WERI-Rb-1 (cell line): ENCODE data around the gene NCS1.

Source experiments
- DNase-seq: peaks from one replicate; pipeline ENCODE4 v3.0.0-alpha.2; 2020
- H3K27ac ChIP-seq: fragments of 250-450 bp; sonication (Bioruptor Pico); 2 replicates; pipeline ENCODE4 v1.5.1; 2020; ENCODE audit warnings: mild to moderate bottlenecking, moderate library complexity
- H3K27me3 ChIP-seq: fragments of 250-450 bp; sonication (Bioruptor Pico); 2 replicates; pipeline ENCODE4 v1.5.1; 2021; ENCODE audit warnings: mild to moderate bottlenecking, low read depth, moderate library complexity; ENCODE audit not compliant: insufficient read depth, severe bottlenecking
- H3K36me3 ChIP-seq: fragments of 250-450 bp; sonication (Bioruptor Pico); 2 replicates; pipeline ENCODE4 v1.5.1; 2020; ENCODE audit warnings: mild to moderate bottlenecking, moderate library complexity
- H3K4me3 ChIP-seq: 2 replicates; pipeline ENCODE4 v1.5.1; 2011; ENCODE audit warnings: low read depth, mild to moderate bottlenecking, control low read depth, low read length
- H3K9me3 ChIP-seq: fragments of 250-450 bp; sonication (Bioruptor Pico); 2 replicates; pipeline ENCODE4 v1.5.1; 2021; ENCODE audit warnings: mild to moderate bottlenecking, moderate library complexity; ENCODE audit not compliant: severe bottlenecking
- CTCF ChIP-seq: IDR thresholded peaks from 2 replicates; pipeline ENCODE4 v1.5.1; 2011; ENCODE audit warnings: low read depth, mild to moderate bottlenecking, control low read depth, inconsistent platforms, low read length

NCS1 gene

GRCh38 chr9:130192382-130192999 is 20.3 kb downstream of the NCS1 start:
- no peaks in the 10 kb centered on the region for H3K27me3 ChIP-seq
- no peak for DNase-seq
- H3K36me3 ChIP-seq, result peaks cover 9% of the 10 kb centered on the region
- TF ChIP-seq CTCF, result no peak
- no peaks in the 10 kb centered on the region for H3K9me3 ChIP-seq
- no peak overlapping the region for H3K4me3 ChIP-seq
- H3K27ac ChIP-seq, result no peak overlapping the region

- Histone ChIP-seq H3K27me3 (no peaks in the 10 kb centered on the region), H3K9me3 (no peaks in the 10 kb centered on the region), H3K4me3 (no peak overlapping the region), H3K36me3 (peaks cover 10% of the 10 kb centered on the region), H3K27ac (no peak overlapping the region)
- no peak for DNase-seq
- no peak for TF ChIP-seq CTCF
Observed at GRCh38 chr9:130193103-130193502, 20.9 kb downstream of the NCS1 start.

- Histone ChIP-seq H3K27ac (no peak overlapping the region), H3K4me3 (no peak overlapping the region), H3K27me3 (no peaks in the 10 kb centered on the region), H3K36me3 (peaks cover 14% of the 10 kb centered on the region), H3K9me3 (no peaks in the 10 kb centered on the region)
- no peak for TF ChIP-seq CTCF
- DNase-seq, result no peak
Observed at GRCh38 chr9:130193531-130194377, 21.6 kb downstream of the NCS1 start.

GRCh38 chr9:130194378-130194932 is 22.3 kb downstream of the NCS1 start:
- H3K27ac ChIP-seq, result no peak overlapping the region
- H3K36me3 ChIP-seq, result peaks cover 14% of the 10 kb centered on the region
- no peak overlapping the region for H3K4me3 ChIP-seq
- DNase-seq, result no peak
- H3K27me3 ChIP-seq, result no peaks in the 10 kb centered on the region
- TF ChIP-seq CTCF, result no peak
- no peaks in the 10 kb centered on the region for H3K9me3 ChIP-seq

GRCh38 chr9:130195638-130196037 is 23.4 kb downstream of the NCS1 start:
- H3K36me3 ChIP-seq, result peaks cover 19% of the 10 kb centered on the region
- no peaks in the 10 kb centered on the region for H3K27me3 ChIP-seq
- H3K4me3 ChIP-seq, result no peak overlapping the region
- H3K27ac ChIP-seq, result no peak overlapping the region
- H3K9me3 ChIP-seq, result no peaks in the 10 kb centered on the region
- TF ChIP-seq CTCF, result no peak
- no peak for DNase-seq
